Measurements from ENCODE around the gene ADORA3. TPM values are rescaled to one million over a fixed set of nuclear protein-coding genes. Genes with fewer than 3 reads are reported as not detected.

The ADORA3 gene
- total and polyA plus RNA-seq, 12 donors: 2.3 to 51.0 (median 18.7) TPM

DNA sequence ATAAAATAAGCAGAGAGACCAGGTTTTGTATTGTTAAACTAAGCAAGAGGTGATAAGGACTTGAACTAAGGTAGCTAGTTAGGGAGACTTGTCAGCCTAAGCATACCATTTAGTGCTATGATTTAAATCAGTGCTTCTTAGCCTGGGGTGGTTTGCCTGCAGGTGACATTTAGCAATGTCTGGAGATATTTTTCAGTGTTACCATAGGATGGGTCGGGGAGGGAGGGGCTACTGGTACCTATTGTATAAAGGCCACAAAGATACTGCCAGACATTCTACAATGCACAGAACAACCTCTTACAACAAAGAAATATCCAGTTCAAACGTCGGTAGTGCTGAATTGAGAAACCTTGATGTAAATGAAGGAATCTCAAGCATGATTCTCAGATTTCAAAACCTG lies 50.9 kb downstream of the ADORA3 start:
- Histone ChIP-seq H3K36me3 (replicated peaks in 1 of 2) (peaks cover 0 to 28% of the 10 kb centered on the region in 2 donors), H3K9me3 (replicated peaks in 1 of 3) (no peaks in the 10 kb centered on the region), H3K27ac (no peak overlapping the region), H3K27me3 (no peaks in the 10 kb centered on the region), H3K4me1 (replicated peaks in 1 of 2) (peaks cover 0 to 48% of the 10 kb centered on the region in 2 donors), H3K4me3 (no peak overlapping the region)
- TF ChIP-seq POLR2A (IDR thresholded peaks at IDR 0.05): no peak
- TF ChIP-seq, protein P1, sequence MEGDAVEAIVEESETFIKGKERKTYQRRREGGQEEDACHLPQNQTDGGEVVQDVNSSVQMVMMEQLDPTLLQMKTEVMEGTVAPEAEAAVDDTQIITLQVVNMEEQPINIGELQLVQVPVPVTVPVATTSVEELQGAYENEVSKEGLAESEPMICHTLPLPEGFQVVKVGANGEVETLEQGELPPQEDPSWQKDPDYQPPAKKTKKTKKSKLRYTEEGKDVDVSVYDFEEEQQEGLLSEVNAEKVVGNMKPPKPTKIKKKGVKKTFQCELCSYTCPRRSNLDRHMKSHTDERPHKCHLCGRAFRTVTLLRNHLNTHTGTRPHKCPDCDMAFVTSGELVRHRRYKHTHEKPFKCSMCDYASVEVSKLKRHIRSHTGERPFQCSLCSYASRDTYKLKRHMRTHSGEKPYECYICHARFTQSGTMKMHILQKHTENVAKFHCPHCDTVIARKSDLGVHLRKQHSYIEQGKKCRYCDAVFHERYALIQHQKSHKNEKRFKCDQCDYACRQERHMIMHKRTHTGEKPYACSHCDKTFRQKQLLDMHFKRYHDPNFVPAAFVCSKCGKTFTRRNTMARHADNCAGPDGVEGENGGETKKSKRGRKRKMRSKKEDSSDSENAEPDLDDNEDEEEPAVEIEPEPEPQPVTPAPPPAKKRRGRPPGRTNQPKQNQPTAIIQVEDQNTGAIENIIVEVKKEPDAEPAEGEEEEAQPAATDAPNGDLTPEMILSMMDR (IDR thresholded peaks at IDR 0.05): no peak
- intact Hi-C loops (cut with DNase I): no loop called here
- 78 to 80% (median 79%) methylated on average over 3 of the region's 3 CpGs for WGBS, 4 donors
- no peak for DNase-seq

DNA sequence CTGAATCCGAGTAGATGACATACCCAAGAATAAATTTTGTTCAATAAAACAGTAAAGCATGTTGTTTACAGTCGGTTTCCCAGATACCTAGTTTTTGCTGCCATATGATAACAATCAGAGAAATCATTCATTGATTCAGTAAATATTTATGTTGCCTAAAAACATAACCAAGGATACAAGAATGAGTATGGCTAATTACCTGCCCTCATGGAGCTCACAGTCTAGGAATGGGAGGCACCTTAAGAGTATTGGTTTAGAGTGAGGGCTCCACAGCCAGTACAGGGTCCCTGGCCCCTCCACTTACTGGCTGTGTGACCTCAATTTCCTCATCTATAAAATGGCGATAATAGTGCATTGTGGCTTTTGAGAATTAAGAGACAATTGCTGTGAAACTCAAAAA lies 53.2 kb downstream of the ADORA3 start:
- DNase-seq: no peak
- no peaks in the 10 kb centered on the region for H3K9me3 ChIP-seq (replicated peaks in 1 of 3)
- intact Hi-C loops (cut with DNase I): no loop called here
- no peaks in the 10 kb centered on the region for H3K27me3 ChIP-seq
- WGBS, 4 donors: 48 to 52% (median 51%) methylated on average over 3 of the region's 3 CpGs
- H3K4me3 ChIP-seq: peak overlapping the region; percentile 80 to 96 (median 94)
- TF ChIP-seq POLR2A (IDR thresholded peaks at IDR 0.05): no peak
- TF ChIP-seq, protein P1 (IDR thresholded peaks at IDR 0.05): no peak
- H3K4me1 ChIP-seq (replicated peaks in 1 of 2): peaks cover 5 to 60% of the 10 kb centered on the region in 2 donors
- H3K36me3 ChIP-seq (replicated peaks in 1 of 2): peaks cover 0 to 13% of the 10 kb centered on the region in 2 donors
- H3K27ac ChIP-seq: peak overlapping the region in 1 of 5 donors; percentile 94

DNA sequence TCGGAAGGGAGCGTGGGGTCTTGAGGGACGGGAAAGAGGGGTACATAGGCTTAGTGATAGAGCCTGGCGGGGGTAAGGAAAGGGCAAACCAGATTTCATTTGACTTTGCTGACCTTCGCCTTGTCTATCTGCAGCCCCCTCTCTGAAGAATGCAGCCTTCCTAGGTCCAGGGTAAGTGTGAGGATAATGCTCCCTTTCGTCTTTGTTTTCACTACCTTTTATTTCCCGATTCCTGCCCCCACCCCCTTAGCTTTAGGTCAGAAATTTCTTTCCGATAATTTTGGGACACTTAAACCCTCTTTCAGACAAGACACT lies 53.8 kb downstream of the ADORA3 start:
- intact Hi-C loops (cut with DNase I): no loop called here
- peaks cover 0 to 13% of the 10 kb centered on the region in 2 donors for H3K36me3 ChIP-seq (replicated peaks in 1 of 2)
- peak overlapping the region; percentile 80 to 96 (median 94) for H3K4me3 ChIP-seq
- H3K4me1 ChIP-seq (replicated peaks in 1 of 2): peaks cover 5 to 54% of the 10 kb centered on the region in 2 donors
- WGBS, 4 donors: 0 to 2% (median 0%) methylated on average over 8 of the region's 8 CpGs
- no peaks in the 10 kb centered on the region for H3K9me3 ChIP-seq (replicated peaks in 1 of 3)
- no peak for DNase-seq
- no peak for TF ChIP-seq POLR2A (IDR thresholded peaks at IDR 0.05)
- TF ChIP-seq, protein P1 (IDR thresholded peaks at IDR 0.05): no peak
- no peaks in the 10 kb centered on the region for H3K27me3 ChIP-seq
- H3K27ac ChIP-seq: peak overlapping the region in 4 of 5 donors; percentile 73 to 94 (median 84)

Small RNAs within 50 kb of the gene (small RNA-seq; reads per million reads assigned to genes)
- gene RNU6-792P: 0 reads per million in 2 donors

Other genes with a start within 250 kb of the ADORA3 start
- under 1 TPM in 1 of 9 donors, not detected in 8; 0.19 TPM for gene CHIA, start 212.8 kb downstream of the ADORA3 start, total RNA-seq
- gene CHIA, start 212.8 kb downstream of the ADORA3 start, polyA plus RNA-seq: under 1 TPM in 1 of 3 donors, not detected in 2; 0.07 TPM
- 1 to 10 TPM in 3 of 9 donors, under 1 TPM in 6; 0.18 to 3.9 (median 0.61) TPM for gene OVGP1, start 75.9 kb downstream of the ADORA3 start, total RNA-seq
- gene OVGP1, start 75.9 kb downstream of the ADORA3 start, polyA plus RNA-seq: 1 to 10 TPM in 2 of 3 donors, under 1 TPM in 1; 0.71 to 7.3 (median 3.4) TPM
- 10 to 100 TPM; 20.6 to 66.8 (median 28.6) TPM for gene WDR77, start 54.4 kb downstream of the ADORA3 start, total RNA-seq
- gene WDR77, start 54.4 kb downstream of the ADORA3 start, polyA plus RNA-seq: 10 to 100 TPM; 19.8 to 47.2 (median 24.0) TPM
- gene ATP5PB, start 54.2 kb downstream of the ADORA3 start, total RNA-seq: 100 to 1,000 TPM; 154 to 641 (median 251) TPM
- 100 to 1,000 TPM; 103 to 834 (median 147) TPM for gene ATP5PB, start 54.2 kb downstream of the ADORA3 start, polyA plus RNA-seq
- gene C1orf162, start 29.6 kb downstream of the ADORA3 start, total RNA-seq: 10 to 100 TPM in 7 of 9 donors, 1 to 10 TPM in 2; 2.2 to 59.9 (median 29.6) TPM
- gene C1orf162, start 29.6 kb downstream of the ADORA3 start, polyA plus RNA-seq: 10 to 100 TPM; 45.7 to 54.1 (median 52.9) TPM
- 10 to 100 TPM in 8 of 9 donors, 1 to 10 TPM in 1; 2.4 to 53.1 (median 25.4) TPM for gene TMIGD3, start within 50 bp of the ADORA3 start, total RNA-seq
- 10 to 100 TPM; 15.8 to 53.8 (median 24.1) TPM for gene TMIGD3, start within 50 bp of the ADORA3 start, polyA plus RNA-seq
- gene RAP1A, start 116.2 kb upstream of the ADORA3 start, total RNA-seq: 100 to 1,000 TPM in 1 of 9 donors, 10 to 100 TPM in 8; 23.1 to 101 (median 64.3) TPM
- gene RAP1A, start 116.2 kb upstream of the ADORA3 start, polyA plus RNA-seq: 100 to 1,000 TPM in 1 of 3 donors, 10 to 100 TPM in 2; 45.4 to 157 (median 56.1) TPM
- 1 to 10 TPM in 4 of 9 donors, under 1 TPM in 4, not detected in 1; 0.78 to 4.7 (median 1.2) TPM for gene INKA2, start 235.8 kb upstream of the ADORA3 start, total RNA-seq
- 1 to 10 TPM in 1 of 3 donors, under 1 TPM in 2; 0.61 to 1.7 (median 0.68) TPM for gene INKA2, start 235.8 kb upstream of the ADORA3 start, polyA plus RNA-seq